Measurements from ENCODE around the gene AFM. TPM values are rescaled to one million over a fixed set of nuclear protein-coding genes. Genes with fewer than 3 reads are reported as not detected.

AFM gene
- total and polyA plus RNA-seq, 5 donors, result not detected

- DNase-seq (peak in 2 of 3 donors; percentile 6 to 27), ATAC-seq (peak in 1 of 2 donors; percentile 16)
- intact Hi-C loops (cut with DNase I), result no loop called here
- WGBS, result 74% methylated on average over 4 of the region's 4 CpGs
- Histone ChIP-seq H3K4me3 (ENCODE audit: low read length) (no peak overlapping the region), H3K27me3 (ENCODE audit: control insufficient read depth, insufficient read depth) (no peaks in the 10 kb centered on the region), H3K4me1 (ENCODE audit: control insufficient read depth, insufficient read depth, low read length) (peaks cover 5% of the 10 kb centered on the region), H3K27ac (ENCODE audit: low read length) (no peak overlapping the region), H3K9me3 (ENCODE audit: control insufficient read depth, low read length) (no peaks in the 10 kb centered on the region)
Observed at GRCh38 chr4:73451981-73452747, 29.4 kb upstream of the AFM start.

GRCh38 chr4:73452953-73453700 is 28.4 kb upstream of the AFM start:
- DNase-seq (no peak), ATAC-seq (no peak)
- Histone ChIP-seq H3K4me1 (ENCODE audit: control insufficient read depth, insufficient read depth, low read length) (peaks cover 5% of the 10 kb centered on the region), H3K4me3 (ENCODE audit: low read length) (no peak overlapping the region), H3K9me3 (ENCODE audit: control insufficient read depth, low read length) (no peaks in the 10 kb centered on the region), H3K27me3 (ENCODE audit: control insufficient read depth, insufficient read depth) (no peaks in the 10 kb centered on the region), H3K27ac (ENCODE audit: low read length) (no peak overlapping the region)
- intact Hi-C loops (cut with DNase I), result no loop called here
- WGBS, result 42% methylated on average over 2 of the region's 2 CpGs

- DNase-seq (no peak), ATAC-seq (no peak)
- Histone ChIP-seq H3K27me3 (ENCODE audit: control insufficient read depth, insufficient read depth) (no peaks in the 10 kb centered on the region), H3K4me1 (ENCODE audit: control insufficient read depth, insufficient read depth, low read length) (peaks cover 5% of the 10 kb centered on the region), H3K4me3 (ENCODE audit: low read length) (no peak overlapping the region), H3K9me3 (ENCODE audit: control insufficient read depth, low read length) (no peaks in the 10 kb centered on the region), H3K27ac (ENCODE audit: low read length) (no peak overlapping the region)
- intact Hi-C loops (cut with DNase I), result no loop called here
Observed at GRCh38 chr4:73453701-73454005, 27.9 kb upstream of the AFM start.

GRCh38 chr4:73454920-73455319 is 26.6 kb upstream of the AFM start:
- no peak for DNase-seq
- ATAC-seq, result no peak
- intact Hi-C loops (cut with DNase I), result no loop called here

GRCh38 chr4:73456177-73457022 is 25.1 kb upstream of the AFM start:
- WGBS, result 81% methylated on average over 5 of the region's 5 CpGs
- Histone ChIP-seq H3K4me3 (ENCODE audit: low read length) (no peak overlapping the region), H3K4me1 (ENCODE audit: control insufficient read depth, insufficient read depth, low read length) (peaks cover 2% of the 10 kb centered on the region), H3K9me3 (ENCODE audit: control insufficient read depth, low read length) (no peaks in the 10 kb centered on the region), H3K27me3 (ENCODE audit: control insufficient read depth, insufficient read depth) (no peaks in the 10 kb centered on the region), H3K27ac (ENCODE audit: low read length) (no peak overlapping the region)
- DNase-seq (no peak), ATAC-seq (no peak)
- intact Hi-C loops (cut with DNase I), result no loop called here

More at GRCh38 chr4:73454920-73455319, 26.6 kb upstream of the AFM start:
- Histone ChIP-seq H3K27ac (ENCODE audit: low read length) (no peak overlapping the region), H3K4me3 (ENCODE audit: low read length) (no peak overlapping the region), H3K9me3 (ENCODE audit: control insufficient read depth, low read length) (no peaks in the 10 kb centered on the region), H3K4me1 (ENCODE audit: control insufficient read depth, insufficient read depth, low read length) (peaks cover 5% of the 10 kb centered on the region), H3K27me3 (ENCODE audit: control insufficient read depth, insufficient read depth) (no peaks in the 10 kb centered on the region)
- WGBS, result 83% methylated on average over 3 of the region's 3 CpGs

GRCh38 chr4:73458184-73459047 is 23.1 kb upstream of the AFM start:
- intact Hi-C loops (cut with DNase I), result no loop called here
- no peaks in the 10 kb centered on the region for H3K27me3 ChIP-seq (ENCODE audit: control insufficient read depth, insufficient read depth)
- DNase-seq, result no peak
- no peak for ATAC-seq
- no peak overlapping the region for H3K27ac ChIP-seq (ENCODE audit: low read length)
- no peaks in the 10 kb centered on the region for H3K4me1 ChIP-seq (ENCODE audit: control insufficient read depth, insufficient read depth, low read length)
- WGBS, result 70% methylated on average over 4 of the region's 4 CpGs
- H3K4me3 ChIP-seq (ENCODE audit: low read length), result no peak overlapping the region
- no peaks in the 10 kb centered on the region for H3K9me3 ChIP-seq (ENCODE audit: control insufficient read depth, low read length)

GRCh38 chr4:73459048-73459421 is 22.5 kb upstream of the AFM start:
- no peaks in the 10 kb centered on the region for H3K27me3 ChIP-seq (ENCODE audit: control insufficient read depth, insufficient read depth)
- ATAC-seq (no peak), DNase-seq (no peak)
- WGBS, result 77% methylated on average over 3 of the region's 3 CpGs
- intact Hi-C loops (cut with DNase I), result no loop called here
- no peaks in the 10 kb centered on the region for H3K4me1 ChIP-seq (ENCODE audit: control insufficient read depth, insufficient read depth, low read length)
- no peak overlapping the region for H3K4me3 ChIP-seq (ENCODE audit: low read length)
- H3K27ac ChIP-seq (ENCODE audit: low read length), result no peak overlapping the region
- no peaks in the 10 kb centered on the region for H3K9me3 ChIP-seq (ENCODE audit: control insufficient read depth, low read length)

- intact Hi-C loops (cut with DNase I), result no loop called here
- Histone ChIP-seq H3K4me3 (ENCODE audit: low read length) (no peak overlapping the region), H3K4me1 (ENCODE audit: control insufficient read depth, insufficient read depth, low read length) (no peaks in the 10 kb centered on the region), H3K9me3 (ENCODE audit: control insufficient read depth, low read length) (no peaks in the 10 kb centered on the region), H3K27ac (ENCODE audit: low read length) (no peak overlapping the region), H3K27me3 (ENCODE audit: control insufficient read depth, insufficient read depth) (no peaks in the 10 kb centered on the region)
- WGBS, result 72% methylated on average over 4 of the region's 4 CpGs
- ATAC-seq (no peak), DNase-seq (no peak)
Observed at GRCh38 chr4:73460913-73461522, 20.5 kb upstream of the AFM start.

GRCh38 chr4:73468170-73468569 is 13.4 kb upstream of the AFM start:
- ATAC-seq (no peak), DNase-seq (no peak)
- 89% methylated on average over 3 of the region's 3 CpGs for WGBS
- intact Hi-C loops (cut with DNase I), result no loop called here
- H3K4me1 ChIP-seq (ENCODE audit: control insufficient read depth, insufficient read depth, low read length), result no peaks in the 10 kb centered on the region
- H3K9me3 ChIP-seq (ENCODE audit: control insufficient read depth, low read length), result no peaks in the 10 kb centered on the region
- H3K4me3 ChIP-seq (ENCODE audit: low read length), result no peak overlapping the region
- H3K27ac ChIP-seq (ENCODE audit: low read length), result no peak overlapping the region
- no peaks in the 10 kb centered on the region for H3K27me3 ChIP-seq (ENCODE audit: control insufficient read depth, insufficient read depth)

- ATAC-seq (no peak), DNase-seq (no peak)
- no peak overlapping the region for H3K4me3 ChIP-seq (ENCODE audit: low read length)
- intact Hi-C loops (cut with DNase I), result no loop called here
- no peak overlapping the region for H3K27ac ChIP-seq (ENCODE audit: low read length)
- H3K4me1 ChIP-seq (ENCODE audit: control insufficient read depth, insufficient read depth, low read length), result no peaks in the 10 kb centered on the region
- WGBS, result 75% methylated on average over 1 of the region's 1 CpG
- no peaks in the 10 kb centered on the region for H3K9me3 ChIP-seq (ENCODE audit: control insufficient read depth, low read length)
- H3K27me3 ChIP-seq (ENCODE audit: control insufficient read depth, insufficient read depth), result no peaks in the 10 kb centered on the region
Observed at GRCh38 chr4:73470728-73471127, 10.8 kb upstream of the AFM start.
